GM12891 (cell line): ENCODE results near the gene GKN1.

Experiments
- PAX5 ChIP-seq: IDR thresholded peaks from 2 replicates; pipeline ENCODE4 v1.6.1; 2011; ENCODE audit warnings: low read length, moderate library complexity, mild to moderate bottlenecking; ENCODE audit not compliant: insufficient read depth, severe bottlenecking
- POLR2A ChIP-seq: IDR thresholded peaks from 2 replicates; pipeline ENCODE4 v1.6.1; 2011; ENCODE audit warnings: low read depth, low read length, control low read depth
- POLR2AphosphoS5 ChIP-seq: IDR thresholded peaks from 2 replicates; pipeline ENCODE4 v1.6.1; 2011; ENCODE audit warnings: low read depth, low read length, control low read depth
- TAF1 ChIP-seq: IDR thresholded peaks from 2 replicates; pipeline ENCODE4 v1.6.1; 2011; ENCODE audit warnings: low read depth, low read length, control low read depth

GRCh38 chr2:69017835-69018234 lies 43.4 kb downstream of the GKN1 start:
- TF ChIP-seq POLR2A: no peak
- TF ChIP-seq TAF1: no peak
- TF ChIP-seq PAX5: no peak
- TF ChIP-seq POLR2AphosphoS5: no peak
